ENCODE data around the gene LGALS14. TPM values are rescaled to one million over a fixed set of nuclear protein-coding genes. Genes with fewer than 3 reads are reported as not detected.

Gene LGALS14
- total RNA-seq, 4 donors from 2014 or later: not detected

DNA sequence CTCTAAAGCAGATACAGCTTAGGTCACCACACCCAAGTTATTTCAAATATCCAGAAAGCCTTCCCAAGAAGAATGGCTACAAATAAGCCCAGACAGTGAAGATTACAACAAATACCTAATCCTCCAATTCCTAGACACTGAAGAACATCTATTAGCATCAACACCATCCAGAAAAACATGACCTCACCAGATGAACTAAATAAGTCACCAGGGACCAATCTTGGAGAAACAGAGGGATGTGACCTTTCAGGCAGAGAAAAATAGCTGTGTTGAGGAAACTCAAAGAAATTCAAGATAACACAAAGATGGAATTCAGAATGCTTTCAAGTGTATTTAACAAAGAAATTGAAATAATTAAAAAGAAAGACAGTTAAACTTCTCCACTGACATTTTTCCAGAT, 48.5 kb downstream of the LGALS14 start:
- TF ChIP-seq, protein P1, sequence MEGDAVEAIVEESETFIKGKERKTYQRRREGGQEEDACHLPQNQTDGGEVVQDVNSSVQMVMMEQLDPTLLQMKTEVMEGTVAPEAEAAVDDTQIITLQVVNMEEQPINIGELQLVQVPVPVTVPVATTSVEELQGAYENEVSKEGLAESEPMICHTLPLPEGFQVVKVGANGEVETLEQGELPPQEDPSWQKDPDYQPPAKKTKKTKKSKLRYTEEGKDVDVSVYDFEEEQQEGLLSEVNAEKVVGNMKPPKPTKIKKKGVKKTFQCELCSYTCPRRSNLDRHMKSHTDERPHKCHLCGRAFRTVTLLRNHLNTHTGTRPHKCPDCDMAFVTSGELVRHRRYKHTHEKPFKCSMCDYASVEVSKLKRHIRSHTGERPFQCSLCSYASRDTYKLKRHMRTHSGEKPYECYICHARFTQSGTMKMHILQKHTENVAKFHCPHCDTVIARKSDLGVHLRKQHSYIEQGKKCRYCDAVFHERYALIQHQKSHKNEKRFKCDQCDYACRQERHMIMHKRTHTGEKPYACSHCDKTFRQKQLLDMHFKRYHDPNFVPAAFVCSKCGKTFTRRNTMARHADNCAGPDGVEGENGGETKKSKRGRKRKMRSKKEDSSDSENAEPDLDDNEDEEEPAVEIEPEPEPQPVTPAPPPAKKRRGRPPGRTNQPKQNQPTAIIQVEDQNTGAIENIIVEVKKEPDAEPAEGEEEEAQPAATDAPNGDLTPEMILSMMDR (IDR thresholded peaks at IDR 0.05): no peak
- no peak for TF ChIP-seq POLR2A (IDR thresholded peaks at IDR 0.05)
- intact Hi-C loops (cut with DNase I): no loop called here
- no peak overlapping the region for H3K27ac ChIP-seq

DNA sequence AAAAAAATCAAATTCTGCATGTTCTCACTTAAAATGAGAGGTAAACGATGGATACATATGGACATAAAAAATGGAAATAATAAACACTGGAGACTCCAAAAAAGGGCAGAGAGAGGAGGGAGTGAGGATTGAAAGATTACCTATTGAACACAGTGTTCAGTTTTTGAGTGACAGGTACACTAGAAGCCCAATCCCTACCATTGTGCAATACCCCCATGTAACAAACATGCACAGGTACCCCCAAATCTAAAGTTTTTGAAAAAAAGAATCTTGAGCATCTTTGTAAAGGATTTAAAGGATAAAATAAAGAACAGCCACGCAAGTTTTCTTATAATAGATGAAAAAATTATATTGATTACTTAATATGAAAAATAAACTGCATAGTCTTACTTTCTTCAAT, 50.3 kb downstream of the LGALS14 start:
- TF ChIP-seq, protein P1 (IDR thresholded peaks at IDR 0.05): no peak
- TF ChIP-seq POLR2A (IDR thresholded peaks at IDR 0.05): no peak
- Histone ChIP-seq H3K27ac (no peak overlapping the region), H3K27me3 (no peaks in the 10 kb centered on the region), H3K4me1 (no peaks in the 10 kb centered on the region), H3K4me3 (replicated peaks in 1 of 3) (no peak overlapping the region), H3K9me3 (no peaks in the 10 kb centered on the region), H3K36me3 (no peaks in the 10 kb centered on the region)
- no peak for DNase-seq
- intact Hi-C loops (cut with DNase I): no loop called here
- WGBS, 2 donors: 81 to 89% methylated on average over 2 of the region's 2 CpGs

More for the DNA sequence above, 48.5 kb downstream of the LGALS14 start:
- Histone ChIP-seq H3K9me3 (no peaks in the 10 kb centered on the region), H3K4me3 (replicated peaks in 1 of 3) (no peak overlapping the region), H3K27me3 (no peaks in the 10 kb centered on the region), H3K4me1 (no peaks in the 10 kb centered on the region), H3K36me3 (no peaks in the 10 kb centered on the region)
- DNase-seq: no peak

DNA sequence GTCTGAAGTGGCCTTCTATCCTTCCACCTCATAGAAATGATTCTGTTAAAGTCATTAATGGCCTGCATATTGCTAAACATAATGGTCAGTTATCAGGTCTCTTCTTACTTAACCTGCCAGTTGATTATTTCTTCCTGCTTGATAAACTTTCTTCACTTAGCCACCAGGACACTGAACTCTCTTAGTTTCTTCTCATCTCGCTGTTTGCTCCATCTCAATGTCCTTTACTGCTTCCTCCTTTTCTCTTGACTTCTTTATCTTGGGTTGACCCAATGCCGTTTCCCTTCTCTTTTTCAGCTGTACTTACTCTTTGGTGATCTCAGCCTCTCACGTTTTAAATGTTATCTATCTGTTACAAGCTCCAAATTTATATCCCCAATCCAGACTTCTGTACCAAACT, 50.7 kb downstream of the LGALS14 start:
- no peak for DNase-seq
- Histone ChIP-seq H3K9me3 (no peaks in the 10 kb centered on the region), H3K36me3 (no peaks in the 10 kb centered on the region), H3K4me1 (no peaks in the 10 kb centered on the region), H3K27ac (no peak overlapping the region), H3K27me3 (no peaks in the 10 kb centered on the region), H3K4me3 (replicated peaks in 1 of 3) (no peak overlapping the region)
- WGBS, 2 donors: 65 to 68% methylated on average over 3 of the region's 3 CpGs
- TF ChIP-seq, protein P1 (IDR thresholded peaks at IDR 0.05): no peak
- no peak for TF ChIP-seq POLR2A (IDR thresholded peaks at IDR 0.05)
- intact Hi-C loops (cut with DNase I): no loop called here

Small RNAs within 50 kb of the gene (small RNA-seq; reads per million reads assigned to genes)
- gene RPS29P27: not detected

Other genes with a start within 250 kb of the LGALS14 start
- 10 to 100 TPM; 74.4 to 86.5 (median 84.5) TPM for gene TIMM50, start 223.6 kb upstream of the LGALS14 start, total RNA-seq
- under 1 TPM in 1 of 4 donors, not detected in 3; 0.56 TPM for gene DLL3, start 205.5 kb upstream of the LGALS14 start, total RNA-seq
- 1 to 10 TPM; 2.5 to 4.4 (median 3.3) TPM for gene SELENOV, start 189.3 kb upstream of the LGALS14 start, total RNA-seq
- gene EID2B, start 171.6 kb upstream of the LGALS14 start, total RNA-seq: 1 to 10 TPM; 2.4 to 7.1 (median 4.4) TPM
- gene EID2, start 164.3 kb upstream of the LGALS14 start, total RNA-seq: 10 to 100 TPM; 15.3 to 24.4 (median 19.8) TPM
- gene LGALS13, start 102.0 kb upstream of the LGALS14 start, total RNA-seq: not detected
- gene LGALS16, start 48.6 kb upstream of the LGALS14 start, total RNA-seq: not detected
- gene CLC, start 33.5 kb downstream of the LGALS14 start, total RNA-seq: not detected
- not detected for gene LEUTX, start 74.4 kb downstream of the LGALS14 start, total RNA-seq
- gene DYRK1B, start 129.7 kb downstream of the LGALS14 start, total RNA-seq: 10 to 100 TPM; 15.6 to 31.2 (median 22.6) TPM
- gene FBL, start 141.9 kb downstream of the LGALS14 start, total RNA-seq: 100 to 1,000 TPM in 1 of 4 donors, 10 to 100 TPM in 3; 80.9 to 118 (median 91.1) TPM
- 100 to 1,000 TPM; 213 to 975 (median 755) TPM for gene FCGBP, start 230.2 kb downstream of the LGALS14 start, total RNA-seq